ENCODE results near the gene TNIP2.

GRCh38 chr4:2732526-2732925, 23.6 kb downstream of the TNIP2 start:
- TF ChIP-seq CTCF (IDR thresholded peaks at IDR 0.05; ENCODE audit: insufficient read depth, low read depth, low read length) (no peak), EZH2 (IDR thresholded peaks at IDR 0.05; ENCODE audit: insufficient read depth, low read length) (no peak)
